NOMO-1 treated with DMSO at 0.1 percent for 48 hours (cell line): ENCODE results near the gene D2HGDH.
"Not testable (repeated sequence)": the region's sequence is repeated elsewhere in the genome, so short reads cannot be mapped to it uniquely, and the experiment has no call there.

Source experiments
- DNase-seq: peaks from one replicate; lab custom pipeline; 2025; ENCODE audit not compliant: unreplicated experiment; lab: John Stamatoyannopoulos, UW

Gene D2HGDH

GRCh38 chr2:241791385-241791784 lies 57.0 kb downstream of the D2HGDH start:
- DNase-seq = not testable (repeated sequence)

GRCh38 chr2:241793385-241793784 lies 59.0 kb downstream of the D2HGDH start:
- DNase-seq = no peak

GRCh38 chr2:241794250-241794823 lies 59.9 kb downstream of the D2HGDH start:
- DNase-seq = no peak

DNA sequence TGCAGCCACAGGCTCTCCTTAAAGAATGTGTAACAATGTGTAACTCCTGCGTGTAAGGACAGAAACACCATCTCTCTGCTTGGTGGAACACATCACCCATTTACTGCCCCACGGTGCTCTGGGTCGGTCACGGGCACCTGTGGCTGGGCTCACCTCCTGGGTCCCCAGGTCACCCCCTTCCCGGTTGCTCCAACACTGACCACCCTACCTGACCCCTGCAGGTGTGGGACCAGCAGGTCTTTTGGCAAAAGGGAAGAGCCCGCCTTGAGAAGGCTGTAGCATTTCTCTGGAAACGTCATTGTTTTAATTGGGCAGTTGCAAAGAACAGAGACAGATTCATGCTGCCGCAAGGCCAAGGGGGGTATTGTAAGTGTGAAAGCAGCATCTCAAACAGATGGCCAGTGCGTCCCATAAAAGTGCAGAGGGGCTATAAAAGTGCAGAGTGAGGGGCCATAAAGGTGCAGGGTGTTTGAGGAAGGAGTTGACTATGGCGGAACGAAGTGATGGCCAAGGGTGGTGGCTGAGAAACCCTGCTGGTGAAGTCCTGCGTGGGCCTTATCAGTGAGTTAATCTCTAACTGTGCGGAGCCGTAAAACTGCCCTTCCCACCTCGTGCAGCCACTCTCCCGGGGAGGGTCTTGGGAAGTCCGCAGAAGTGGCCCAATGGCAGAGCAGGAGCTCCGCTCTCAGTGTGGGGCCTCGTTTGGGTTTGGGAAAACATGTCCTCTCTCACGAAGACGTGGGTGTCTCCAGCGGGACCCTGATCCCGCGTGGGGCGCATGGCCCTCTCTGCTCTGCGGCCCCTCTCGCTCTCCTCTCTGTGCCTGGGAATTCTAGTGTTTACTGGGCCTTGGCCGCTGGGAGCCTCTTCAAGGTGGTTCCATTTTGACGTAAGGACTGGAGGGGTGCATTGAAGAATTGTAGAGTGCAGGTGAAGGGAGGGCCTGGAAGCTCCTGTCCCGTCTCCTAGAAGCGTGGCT lies 60.9 kb downstream of the D2HGDH start:
- no peak for DNase-seq

GRCh38 chr2:241796209-241796608 lies 61.8 kb downstream of the D2HGDH start:
- DNase-seq = no peak

GRCh38 chr2:241796610-241797138 lies 62.2 kb downstream of the D2HGDH start:
- DNase-seq = no peak

- DNase-seq = no peak
Measured at GRCh38 chr2:241797441-241798080, 63.1 kb downstream of the D2HGDH start.

DNA sequence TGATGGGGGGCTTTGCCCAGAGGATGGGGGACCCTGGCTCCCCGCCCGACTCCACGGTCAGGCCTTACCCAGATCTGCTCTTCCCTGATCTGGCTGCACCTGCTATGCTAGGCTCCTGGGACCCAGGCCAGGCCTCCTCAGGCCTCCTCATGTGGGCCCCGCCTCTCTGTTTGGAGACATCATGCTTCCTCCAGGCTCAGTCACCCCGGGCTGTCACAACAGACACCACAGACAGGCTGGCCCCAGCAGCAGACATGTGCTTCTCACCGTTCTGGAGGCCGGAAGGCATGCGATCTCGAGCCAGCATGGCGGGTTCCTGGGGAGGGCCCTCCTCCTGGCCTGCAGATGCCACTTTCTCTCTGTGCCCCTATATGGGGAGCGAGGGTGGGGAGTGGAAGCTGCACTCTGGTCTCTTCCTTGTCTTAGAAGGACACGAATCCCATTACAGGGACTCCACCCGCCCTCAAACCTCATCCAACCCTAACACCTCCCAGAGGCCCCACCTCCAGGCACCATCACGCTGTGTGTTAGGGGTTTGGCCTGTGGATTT lies 63.7 kb downstream of the D2HGDH start:
- DNase-seq = no peak

DNA sequence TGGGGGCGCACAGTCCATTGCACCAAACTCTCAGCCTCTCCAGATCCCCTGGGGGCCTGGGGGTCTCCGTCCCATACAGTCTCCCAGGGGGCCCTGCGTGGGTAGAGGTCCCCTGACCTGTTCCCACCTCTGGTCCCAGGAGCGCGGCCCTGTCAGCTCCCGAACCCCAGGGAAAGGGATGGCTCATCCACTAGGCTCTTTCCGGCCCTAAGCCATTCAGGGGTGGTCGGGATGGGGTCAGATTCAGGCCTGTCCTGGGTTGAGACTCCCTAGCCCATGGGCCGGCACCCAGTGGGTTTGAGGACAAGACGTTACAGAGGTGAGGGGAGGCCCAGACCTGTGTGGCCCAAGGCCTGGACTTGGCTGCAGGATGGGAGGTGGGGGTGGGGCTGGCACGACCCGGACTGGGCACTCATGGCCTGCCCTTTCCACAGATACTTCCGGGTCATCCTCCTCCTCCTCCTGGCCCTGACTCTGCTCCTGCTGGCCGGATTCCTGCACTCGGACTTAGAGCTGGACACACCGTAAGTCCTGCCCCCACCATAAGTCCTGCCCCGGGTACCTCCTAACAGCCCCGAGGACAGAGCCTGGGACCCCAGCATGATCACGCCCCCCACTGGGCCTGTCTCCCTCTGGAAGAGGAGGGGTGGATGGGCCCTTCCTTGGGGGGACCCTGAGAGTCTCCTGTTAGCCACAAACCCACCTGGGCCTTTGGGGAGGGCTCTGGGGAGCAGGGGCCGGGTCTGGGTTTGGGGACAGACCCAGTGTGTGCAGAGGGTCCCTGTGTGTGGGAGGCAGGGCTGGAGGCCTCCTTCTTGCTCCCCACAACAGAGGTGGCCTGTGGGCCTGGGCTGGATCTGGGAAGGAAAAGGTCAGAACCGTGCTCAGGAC lies 64.4 kb downstream of the D2HGDH start:
- no peak for DNase-seq

DNA sequence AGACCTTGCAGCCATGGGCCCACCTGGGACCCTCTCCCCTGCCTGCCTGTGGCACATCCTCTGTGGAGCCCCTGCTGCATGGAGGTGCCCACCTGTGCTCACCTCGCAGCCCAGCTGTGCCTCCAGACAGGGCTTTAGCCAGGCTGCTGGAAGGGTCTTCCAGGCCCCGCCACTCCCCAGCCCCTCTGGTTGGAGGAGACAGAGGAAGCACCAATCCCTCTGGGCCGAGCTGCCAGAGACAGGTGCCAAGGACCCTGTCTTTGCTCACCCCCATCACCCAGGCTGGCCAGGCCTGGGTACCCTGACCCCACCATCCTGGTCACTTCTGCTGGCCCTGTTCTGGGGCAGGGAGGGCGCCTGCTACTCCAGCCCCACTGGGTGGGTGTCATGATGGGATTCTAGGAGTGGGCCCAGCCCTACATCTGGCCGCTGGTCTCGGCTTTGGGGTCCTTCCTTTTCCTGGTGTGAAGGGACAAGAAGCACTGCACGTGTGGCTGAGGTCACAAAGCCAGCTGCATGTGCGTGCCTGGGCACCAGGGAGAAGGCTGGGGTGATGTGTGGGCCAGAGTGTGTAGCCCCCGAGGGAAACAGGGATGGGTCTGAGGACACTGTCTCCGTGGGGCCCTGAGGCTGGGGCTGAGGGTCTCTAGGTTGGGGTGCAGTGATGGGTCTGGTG lies 65.2 kb downstream of the D2HGDH start:
- no peak for DNase-seq

DNA sequence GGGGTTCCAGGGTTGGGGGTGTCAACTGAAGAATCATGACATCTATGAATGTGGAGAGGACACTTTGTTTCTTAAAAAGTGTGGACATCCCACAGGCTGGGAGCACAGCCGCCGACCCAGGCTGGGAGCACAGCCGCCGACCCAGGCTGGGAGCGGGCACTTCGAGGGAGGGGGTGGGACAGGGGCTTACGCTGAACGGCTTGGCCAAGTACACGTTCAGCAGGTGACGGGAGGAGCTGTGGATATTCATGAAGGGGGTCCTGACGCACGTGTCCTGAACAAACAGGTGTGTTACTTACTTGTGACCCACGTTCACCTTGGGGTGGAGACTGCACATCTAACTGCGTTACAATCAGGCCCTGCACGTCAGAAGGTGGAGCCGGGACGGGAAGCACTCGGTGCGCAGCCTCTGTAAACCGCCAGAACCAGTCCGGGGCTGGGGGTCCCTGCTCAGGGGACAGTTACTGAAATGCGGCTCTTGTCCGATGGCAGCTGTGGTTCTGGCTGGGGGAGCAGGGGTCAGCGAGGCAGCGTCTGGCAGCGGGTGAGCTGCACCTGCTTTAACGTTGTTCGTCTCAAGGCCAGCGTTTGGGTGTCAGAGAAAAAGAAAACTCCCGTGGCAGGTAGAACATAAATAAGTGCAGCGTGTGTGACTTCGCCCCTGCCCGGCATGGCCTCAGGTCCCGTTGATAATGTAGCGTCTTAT lies 65.9 kb downstream of the D2HGDH start:
- DNase-seq = not testable (repeated sequence)

DNA sequence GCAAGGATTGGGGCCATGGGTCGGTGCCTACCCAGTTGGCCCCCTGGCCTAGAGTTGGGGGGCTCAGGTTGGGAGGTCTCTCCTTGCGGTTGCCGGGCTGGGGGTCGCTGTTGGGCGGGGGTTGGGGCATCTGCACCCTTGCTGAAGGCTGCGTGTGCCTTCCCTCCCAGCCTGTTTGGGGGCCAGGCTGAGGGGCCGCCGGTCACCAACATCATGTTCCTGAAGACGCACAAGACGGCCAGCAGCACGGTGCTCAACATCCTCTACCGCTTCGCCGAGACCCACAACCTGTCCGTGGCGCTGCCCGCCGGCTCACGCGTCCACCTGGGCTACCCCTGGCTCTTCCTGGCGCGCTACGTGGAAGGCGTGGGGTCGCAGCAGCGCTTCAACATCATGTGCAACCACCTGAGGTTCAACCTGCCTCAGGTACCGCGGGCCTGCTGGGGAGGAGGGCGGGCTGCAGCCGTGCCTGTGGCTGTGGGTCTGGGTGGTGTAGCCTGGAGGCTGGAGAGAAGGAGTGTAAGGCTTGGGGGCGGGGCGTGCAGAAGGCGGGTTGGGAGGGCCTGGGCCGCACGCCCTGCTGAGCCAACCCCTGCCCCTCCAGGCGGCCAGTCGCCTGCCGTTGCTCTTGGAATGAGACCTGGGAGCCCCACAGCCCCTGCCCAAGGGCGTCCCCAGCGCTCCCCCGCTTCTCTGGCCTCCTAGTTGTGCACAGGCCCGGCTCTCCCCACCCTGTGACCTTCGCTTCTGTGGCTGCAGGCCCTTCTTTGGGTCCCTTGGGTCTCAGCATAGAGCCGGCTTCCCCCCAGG lies 67.4 kb downstream of the D2HGDH start:
- no peak for DNase-seq

GRCh38 chr2:241802421-241803318 lies 68.2 kb downstream of the D2HGDH start:
- no peak for DNase-seq

DNA sequence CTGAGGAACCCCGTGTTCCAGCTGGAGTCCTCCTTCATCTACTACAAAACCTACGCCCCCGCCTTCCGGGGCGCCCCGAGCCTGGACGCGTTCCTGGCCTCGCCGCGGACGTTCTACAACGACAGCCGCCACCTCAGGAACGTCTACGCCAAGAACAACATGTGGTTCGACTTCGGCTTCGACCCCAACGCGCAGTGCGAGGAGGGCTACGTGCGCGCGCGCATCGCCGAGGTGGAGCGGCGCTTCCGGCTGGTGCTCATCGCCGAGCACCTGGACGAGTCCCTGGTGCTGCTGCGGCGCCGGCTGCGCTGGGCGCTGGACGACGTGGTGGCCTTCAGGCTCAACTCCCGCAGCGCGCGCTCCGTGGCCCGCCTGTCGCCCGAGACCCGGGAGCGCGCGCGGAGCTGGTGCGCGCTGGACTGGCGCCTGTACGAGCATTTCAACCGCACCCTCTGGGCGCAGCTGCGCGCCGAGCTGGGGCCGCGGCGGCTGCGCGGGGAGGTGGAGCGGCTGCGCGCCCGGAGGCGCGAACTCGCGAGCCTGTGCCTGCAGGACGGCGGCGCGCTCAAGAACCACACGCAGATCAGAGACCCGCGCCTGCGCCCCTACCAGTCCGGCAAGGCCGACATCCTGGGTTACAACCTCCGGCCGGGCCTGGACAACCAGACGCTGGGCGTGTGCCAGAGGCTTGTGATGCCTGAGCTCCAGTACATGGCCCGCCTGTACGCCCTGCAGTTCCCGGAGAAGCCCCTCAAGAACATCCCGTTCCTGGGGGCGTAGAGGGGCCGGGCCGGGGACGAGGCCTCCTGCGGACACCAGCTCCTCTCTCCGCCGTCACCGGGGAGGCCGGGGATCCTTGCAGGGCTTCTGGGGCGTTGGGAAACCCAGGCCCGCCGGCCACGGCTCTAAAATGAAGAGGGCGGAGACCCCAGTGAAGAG lies 69.2 kb downstream of the D2HGDH start:
- DNase-seq = peak; percentile 26

DNA sequence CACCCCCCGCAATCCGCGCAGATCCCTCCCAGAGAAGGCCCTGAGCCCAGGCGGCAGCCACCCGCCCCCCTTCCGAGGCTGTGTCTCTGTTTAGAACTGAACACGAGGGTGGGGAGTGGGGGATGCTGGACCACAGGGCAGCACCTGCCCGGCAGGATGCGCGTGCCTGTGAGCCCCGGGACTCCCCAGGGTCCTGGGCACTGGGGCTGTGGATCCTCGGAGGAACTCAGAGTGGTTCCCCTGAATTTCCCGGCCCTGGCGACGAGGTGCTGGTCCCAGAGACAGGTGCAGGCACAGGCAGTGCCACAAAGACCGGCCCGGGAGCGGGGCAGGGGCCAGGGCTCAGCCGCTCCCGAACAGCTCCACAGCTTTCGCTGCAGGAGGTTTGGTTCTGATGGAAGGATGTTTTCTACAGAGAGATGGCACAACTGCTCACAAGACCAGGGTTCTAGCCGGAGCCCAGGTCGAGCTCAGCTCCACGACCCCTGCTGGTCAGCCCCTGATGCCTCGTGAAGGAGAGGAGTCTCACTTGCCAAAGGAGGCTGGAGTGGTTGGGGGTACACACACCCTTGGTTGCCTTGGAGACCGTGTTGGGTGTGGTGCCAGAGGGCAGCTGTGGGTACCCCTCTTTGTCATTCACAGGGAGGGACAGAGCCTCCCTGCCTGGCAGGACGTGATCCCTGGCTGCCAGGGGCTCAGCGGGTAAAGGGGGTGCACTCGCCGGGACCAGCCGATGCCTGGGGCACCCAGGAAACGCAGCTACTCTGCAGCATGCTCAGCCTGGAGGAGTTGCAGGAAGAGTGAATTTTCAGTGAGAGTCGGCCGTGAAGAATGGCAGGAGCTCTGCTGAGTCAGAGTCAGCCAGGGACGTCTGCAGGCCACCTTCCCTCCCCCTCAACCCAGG lies 70.1 kb downstream of the D2HGDH start:
- peak; percentile 47 for DNase-seq
